T-cell (primary cell): ENCODE measurements around the gene LAMA3. TPM values are rescaled to one million over a fixed set of nuclear protein-coding genes. Genes with fewer than 3 reads are reported as not detected.

Source experiments
- ATAC-seq, 4 experiments: fragments of 200-7000 bp in 3 of 4; fragments of 150-1000 bp in 1 of 4; cut with Tn5 transposase; replicated peaks in 1 of 4; 1 replicate in 3 of 4; 2 replicates in 1 of 4; pipeline ENCODE4 v1.10.0; 2021; ENCODE audit warnings: moderate library complexity in 3 of 4, mild to moderate bottlenecking in 2 of 4, moderate number of reproducible peaks in 1 of 4
- CTCF ChIA-PET, 2 donors: fragments of 300-600 bp; sonication (Branson Sonifier 250); formaldehyde crosslinking; loops; one replicate each; lab custom pipeline; 2022; ENCODE audit warnings: antibody characterized with exemption in 2 of 2; lab: Charles Lee
- POLR2A ChIA-PET, 2 donors: fragments of 300-600 bp; sonication (Branson Sonifier 250); formaldehyde crosslinking; loops; one replicate each; lab custom pipeline; 2022; ENCODE audit warnings: antibody characterized with exemption in 2 of 2; lab: Charles Lee
- DNase-seq, 35 experiments: peaks; one replicate each; pipeline versions ENCODE4 v3.0.0 to v3.0.0-alpha.2; 2013 to 2023
- H3K27ac ChIP-seq: one replicate; pipeline ENCODE4 v1.5.1; 2013; ENCODE audit warnings: low read length
- H3K27me3 ChIP-seq, 2 experiments: replicated peaks in 1 of 2; 1 replicate in 1 of 2; 2 replicates in 1 of 2; pipeline versions ENCODE4 v1.6.1 to v1.7.0; 2013; ENCODE audit warnings: low read length in 1 of 2, mixed read lengths in 1 of 2; ENCODE audit not compliant: control insufficient read depth in 2 of 2, insufficient read depth in 2 of 2; ENCODE audit errors: extremely low read depth in 1 of 2
- H3K36me3 ChIP-seq, 2 donors: 1 replicate in 1 of 2; 2 replicates in 1 of 2; pipeline versions ENCODE4 v1.6.1 to v1.7.0; 2013; ENCODE audit warnings: low read length in 1 of 2; ENCODE audit not compliant: control insufficient read depth in 2 of 2, insufficient read depth in 1 of 2; ENCODE audit errors: extremely low read depth in 1 of 2
- H3K4me1 ChIP-seq, 2 experiments: 1 replicate in 1 of 2; 2 replicates in 1 of 2; pipeline versions ENCODE4 v1.6.1 to v1.7.0; 2013; ENCODE audit warnings: low read length in 2 of 2, mixed read lengths in 1 of 2; ENCODE audit not compliant: insufficient read depth in 2 of 2, control insufficient read depth in 1 of 2; ENCODE audit errors: extremely low read depth in 1 of 2
- H3K4me3 ChIP-seq, 2 donors: 1 replicate in 1 of 2; 2 replicates in 1 of 2; pipeline versions ENCODE4 v1.5.1 to v1.7.0; 2013; ENCODE audit warnings: mild to moderate bottlenecking in 2 of 2, low read length in 1 of 2, moderate library complexity in 1 of 2; ENCODE audit not compliant: control insufficient read depth in 1 of 2; ENCODE audit errors: extremely low read depth in 1 of 2
- H3K9me3 ChIP-seq: 2 replicates; pipeline ENCODE4 v1.7.0; 2013
- H3K27ac Mint-ChIP-seq, 2 donors: one replicate each; pipeline ENCODE4 v1.8.0; 2020 to 2021; ENCODE audit warnings: mild to moderate bottlenecking in 2 of 2, mixed read lengths in 2 of 2
- H3K27me3 Mint-ChIP-seq, 2 donors: one replicate each; pipeline ENCODE4 v1.8.0; 2021 to 2022; ENCODE audit warnings: mixed read lengths in 2 of 2
- H3K36me3 Mint-ChIP-seq: one replicate; pipeline ENCODE4 v1.8.0; 2021; ENCODE audit warnings: mixed read lengths
- H3K4me1 Mint-ChIP-seq, 3 donors: one replicate each; pipeline ENCODE4 v1.8.0; 2020 to 2022; ENCODE audit warnings: mixed read lengths in 3 of 3, mild to moderate bottlenecking in 1 of 3
- H3K4me3 Mint-ChIP-seq, 3 donors: one replicate each; pipeline ENCODE4 v1.8.0; 2020 to 2022; ENCODE audit warnings: mild to moderate bottlenecking in 3 of 3, mixed read lengths in 3 of 3, moderate library complexity in 3 of 3
- H3K9me3 Mint-ChIP-seq, 3 donors: one replicate each; pipeline ENCODE4 v1.8.0; 2020 to 2022; ENCODE audit warnings: mixed read lengths in 3 of 3
- WGBS: methylation state at CpG from one replicate; pipeline ENCODE4 v1.1.5; 2013; ENCODE audit warnings: missing lambda C conversion rate; ENCODE audit not compliant: insufficient coverage; 5-methylcytosine and 5-hydroxymethylcytosine counted together
- total RNA-seq, 35 experiments: library from RNA in 6 of 35; stranded (reverse) in 6 of 35; fragments of 120-200 nt in 1 of 35; gene quantifications; one replicate each; pipeline versions ENCODE4 v1.2.1 to v1.2.4 and lab custom pipeline; 2013 to 2026

LAMA3 gene
- total RNA-seq, 5 donors from 2014 or later (not counting 1 experiment from before 2014, with no cell fraction given), result 0.20 to 0.44 (median 0.26) TPM; not detected in 2

DNA sequence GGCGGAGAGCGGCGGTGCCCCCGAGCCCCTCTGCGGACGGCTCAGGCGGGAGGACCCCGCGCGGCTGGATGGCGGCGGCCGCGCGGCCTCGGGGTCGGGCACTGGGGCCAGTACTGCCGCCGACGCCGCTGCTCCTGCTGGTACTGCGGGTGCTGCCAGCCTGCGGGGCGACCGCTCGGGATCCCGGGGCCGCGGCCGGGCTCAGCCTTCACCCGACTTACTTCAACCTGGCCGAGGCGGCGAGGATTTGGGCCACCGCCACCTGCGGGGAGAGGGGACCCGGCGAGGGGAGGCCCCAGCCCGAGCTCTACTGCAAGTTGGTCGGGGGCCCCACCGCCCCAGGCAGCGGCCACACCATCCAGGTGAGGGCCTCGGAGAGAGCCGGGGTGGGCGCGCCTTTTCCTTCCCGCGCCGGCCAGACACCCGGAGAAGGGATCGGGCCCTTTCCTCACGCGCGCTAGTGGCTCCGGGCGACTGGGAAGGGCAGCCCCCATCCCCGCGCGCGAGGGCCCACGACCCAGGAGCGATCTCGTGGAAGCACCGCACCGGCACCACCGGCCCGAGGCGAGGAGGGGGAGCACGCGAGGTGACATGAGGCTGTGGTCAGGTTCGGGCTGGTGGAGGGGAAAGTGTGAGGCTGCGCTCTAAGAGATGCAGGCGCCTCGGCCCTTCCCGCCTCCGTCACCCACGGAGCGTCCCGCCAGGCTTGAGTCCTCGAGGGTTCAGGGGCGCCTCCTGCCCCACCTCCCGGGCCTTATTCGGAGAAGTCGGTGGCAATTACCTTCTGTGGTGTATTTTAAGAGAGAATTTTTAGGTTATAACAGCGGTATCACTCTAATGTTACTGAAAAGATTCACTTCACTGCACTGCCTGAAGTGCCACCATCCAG is 607 bp downstream of the LAMA3 start:
- peak in 7 of 35 experiments; percentile 1 to 11 (median 6) for DNase-seq
- H3K4me3 Mint-ChIP-seq, result peak overlapping the region; percentile 34 to 74 (median 36)
- H3K36me3 Mint-ChIP-seq, result no peaks in the 10 kb centered on the region
- WGBS, result 3% methylated on average over 72 of the region's 85 CpGs
- H3K27ac Mint-ChIP-seq, result no peak overlapping the region
- H3K36me3 ChIP-seq, result no peaks in the 10 kb centered on the region
- H3K27ac ChIP-seq, result no peak overlapping the region
- H3K9me3 Mint-ChIP-seq, result no peaks in the 10 kb centered on the region
- peaks cover 11% of the 10 kb centered on the region in 3 donors for H3K4me1 Mint-ChIP-seq
- H3K9me3 ChIP-seq, result no peaks in the 10 kb centered on the region
- peaks cover 3 to 19% of the 10 kb centered on the region in 2 experiments for H3K4me1 ChIP-seq
- ATAC-seq, result peak; percentile 44 to 60 (median 49)
- POLR2A ChIA-PET, result no interaction called here
- peaks cover 22 to 46% of the 10 kb centered on the region in 2 donors for H3K27me3 Mint-ChIP-seq
- H3K4me3 ChIP-seq, result peak overlapping the region; percentile 19 to 77
- H3K27me3 ChIP-seq, result peaks cover 0 to 39% of the 10 kb centered on the region in 2 experiments
- CTCF ChIA-PET, result no interaction called here

DNA sequence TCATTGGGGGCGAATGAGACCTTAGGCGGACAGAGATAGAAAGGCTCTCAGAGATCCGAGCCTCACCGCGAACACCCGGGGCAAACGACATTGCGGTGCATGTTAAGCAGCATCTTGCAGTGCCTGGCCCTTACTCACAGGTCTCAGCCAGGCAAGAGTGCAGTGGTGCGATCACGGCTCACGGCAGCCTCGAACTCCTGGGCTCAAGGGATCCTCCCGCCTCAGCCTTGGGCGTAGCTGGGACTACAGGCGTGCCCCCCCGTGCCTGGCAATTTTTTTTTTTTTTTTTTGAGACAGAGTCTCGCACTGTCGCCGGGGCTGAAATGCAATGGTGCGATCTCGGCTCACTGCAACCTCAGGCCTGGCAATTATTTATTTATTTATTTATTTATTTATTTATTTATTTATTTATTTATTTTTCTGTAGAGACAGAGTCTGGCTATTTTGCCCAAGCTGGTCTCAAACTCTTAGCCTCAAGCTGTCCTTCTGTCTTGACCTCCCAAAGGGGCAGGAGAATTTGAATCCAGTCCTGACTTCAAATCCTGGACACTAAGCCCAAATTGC is 1.3 kb downstream of the LAMA3 start:
- H3K9me3 Mint-ChIP-seq, result no peaks in the 10 kb centered on the region
- H3K4me1 ChIP-seq, result peaks cover 3 to 19% of the 10 kb centered on the region in 2 experiments
- ChIA-PET POLR2A (no interaction called here), CTCF (interaction anchor here (0.6 to 1.0 kb wide), 2 partner anchors 10 to 15 kb away, joined by 3 read pairs; no protein-coding TSS in a partner anchor)
- H3K27ac ChIP-seq, result no peak overlapping the region
- peak overlapping the region in 1 of 2 donors; percentile 77 for H3K4me3 ChIP-seq
- H3K9me3 ChIP-seq, result no peaks in the 10 kb centered on the region
- 83% methylated on average over 14 of the region's 21 CpGs for WGBS
- no peaks in the 10 kb centered on the region for H3K36me3 Mint-ChIP-seq
- H3K4me1 Mint-ChIP-seq, result peaks cover 11% of the 10 kb centered on the region in 3 donors
- DNase-seq (no peak), ATAC-seq (no peak)
- H3K27ac Mint-ChIP-seq, result no peak overlapping the region
- H3K27me3 ChIP-seq, result peaks cover 0 to 36% of the 10 kb centered on the region in 2 experiments
- H3K36me3 ChIP-seq, result no peaks in the 10 kb centered on the region
- peak overlapping the region; percentile 34 to 46 (median 36) for H3K4me3 Mint-ChIP-seq
- H3K27me3 Mint-ChIP-seq, result peaks cover 22 to 43% of the 10 kb centered on the region in 2 donors

DNA sequence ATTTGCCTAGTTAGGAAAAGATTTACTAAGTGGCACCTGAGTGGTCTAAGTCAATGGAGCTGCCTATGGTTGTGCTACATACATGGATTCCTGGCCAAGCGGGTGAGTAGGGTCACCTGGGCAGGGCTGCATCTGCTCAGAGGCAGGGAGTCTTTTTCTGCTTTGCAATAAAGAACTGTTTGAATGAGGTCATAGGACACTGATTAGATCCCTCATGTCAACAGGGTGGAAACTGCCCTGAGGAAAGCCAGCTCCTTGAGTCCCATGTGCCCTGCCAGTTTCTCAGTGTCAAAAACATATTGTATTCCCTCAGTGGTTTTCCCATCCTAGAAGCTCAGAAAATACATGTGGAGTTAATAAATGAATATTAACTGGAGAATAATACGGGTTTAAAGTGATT is 4.6 kb downstream of the LAMA3 start:
- H3K27ac Mint-ChIP-seq, result no peak overlapping the region
- CTCF ChIA-PET, result interaction anchor here (1.2 to 1.4 kb wide), 2 partner anchors 9 kb away, joined by 5 read pairs; no protein-coding TSS in a partner anchor
- no peaks in the 10 kb centered on the region for H3K36me3 Mint-ChIP-seq
- no peak overlapping the region for H3K4me3 ChIP-seq
- H3K4me1 Mint-ChIP-seq, result peaks cover 3 to 9% (median 7%) of the 10 kb centered on the region in 3 donors
- no peak overlapping the region for H3K4me3 Mint-ChIP-seq
- H3K4me1 ChIP-seq, result peaks cover 0 to 16% of the 10 kb centered on the region in 2 experiments
- no peak overlapping the region for H3K27ac ChIP-seq
- 86% methylated on average over 1 of the region's 2 CpGs for WGBS
- H3K27me3 ChIP-seq, result peaks cover 0 to 23% of the 10 kb centered on the region in 2 experiments
- DNase-seq (no peak), ATAC-seq (no peak)
- no peaks in the 10 kb centered on the region for H3K9me3 Mint-ChIP-seq
- H3K36me3 ChIP-seq, result no peaks in the 10 kb centered on the region
- POLR2A ChIA-PET, result no interaction called here
- H3K27me3 Mint-ChIP-seq, result peaks cover 2 to 16% of the 10 kb centered on the region in 2 donors
- no peaks in the 10 kb centered on the region for H3K9me3 ChIP-seq

DNA sequence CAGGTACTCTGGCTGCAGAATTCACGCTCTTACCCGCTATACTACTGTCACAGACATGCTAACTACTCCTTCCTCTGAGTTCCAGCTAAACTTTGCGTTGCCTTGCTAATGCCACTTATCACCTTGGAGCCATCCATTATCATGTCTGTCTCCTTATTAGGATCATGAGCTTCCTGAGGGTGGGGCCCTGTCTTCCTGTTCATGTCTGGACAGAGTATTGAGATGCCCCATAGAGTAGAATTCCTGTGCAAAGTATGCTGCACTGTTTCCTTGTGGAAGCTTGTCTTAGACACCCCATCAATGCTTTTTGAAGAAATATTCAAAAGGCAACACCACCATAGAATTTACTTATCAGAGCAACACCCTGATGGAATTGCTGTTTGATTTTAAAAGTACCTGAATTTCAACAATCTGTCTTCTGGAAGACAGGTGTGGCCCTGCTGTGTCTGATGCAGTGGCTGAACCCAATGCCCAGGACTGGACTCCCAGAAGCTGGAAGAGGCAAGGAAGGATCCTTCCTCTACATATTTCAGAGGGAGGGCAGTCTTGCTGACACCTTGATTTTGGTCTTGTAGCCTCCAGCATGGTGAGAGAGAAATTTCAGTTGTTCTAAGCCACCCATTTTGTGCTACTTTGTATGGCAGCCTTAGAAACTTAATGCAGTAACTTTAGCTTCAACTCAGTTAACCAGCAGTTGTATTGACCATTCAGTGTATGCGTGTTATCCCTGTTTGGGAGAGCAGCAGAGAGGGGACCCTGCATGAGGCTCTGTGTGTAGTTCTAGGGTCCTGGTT is 5.6 kb downstream of the LAMA3 start:
- H3K4me1 Mint-ChIP-seq, result peaks cover 0 to 5% (median 5%) of the 10 kb centered on the region in 3 donors
- Histone ChIP-seq H3K36me3 (no peaks in the 10 kb centered on the region), H3K27ac (no peak overlapping the region), H3K9me3 (no peaks in the 10 kb centered on the region), H3K4me1 (peaks cover 0 to 7% of the 10 kb centered on the region in 2 experiments), H3K4me3 (no peak overlapping the region), H3K27me3 (peaks cover 0 to 16% of the 10 kb centered on the region in 2 experiments)
- no peak overlapping the region for H3K27ac Mint-ChIP-seq
- no peaks in the 10 kb centered on the region for H3K36me3 Mint-ChIP-seq
- DNase-seq, result no peak
- ChIA-PET POLR2A (no interaction called here), CTCF (interaction anchor here in 1 of 2 donors (0.6 to 1.4 kb wide), 2 partner anchors 8 to 57 kb away, joined by 3 to 5 read pairs; no protein-coding TSS in a partner anchor)
- WGBS, result 77% methylated on average over 4 of the region's 4 CpGs
- ATAC-seq, result no peak
- H3K4me3 Mint-ChIP-seq, result no peak overlapping the region
- peaks cover 0 to 13% of the 10 kb centered on the region in 2 donors for H3K27me3 Mint-ChIP-seq
- no peaks in the 10 kb centered on the region for H3K9me3 Mint-ChIP-seq

- DNase-seq (no peak), ATAC-seq (no peak)
- H3K27ac Mint-ChIP-seq, result no peak overlapping the region
- Histone ChIP-seq H3K27me3 (peaks cover 0 to 8% of the 10 kb centered on the region in 2 experiments), H3K36me3 (no peaks in the 10 kb centered on the region), H3K4me1 (peaks cover 0 to 8% of the 10 kb centered on the region in 2 experiments), H3K9me3 (no peaks in the 10 kb centered on the region), H3K27ac (no peak overlapping the region), H3K4me3 (no peak overlapping the region)
- 100% methylated on average over 1 of the region's 2 CpGs for WGBS
- H3K9me3 Mint-ChIP-seq, result no peaks in the 10 kb centered on the region
- POLR2A ChIA-PET, result no interaction called here
- H3K4me3 Mint-ChIP-seq, result no peak overlapping the region
- CTCF ChIA-PET, result interaction anchor here in 1 of 2 donors (3.6 kb wide), 1 partner anchor 77 kb away, joined by 41 read pairs; no protein-coding TSS in a partner anchor
- H3K27me3 Mint-ChIP-seq, result peaks cover 21 to 32% of the 10 kb centered on the region in 2 donors
- H3K4me1 Mint-ChIP-seq, result no peaks in the 10 kb centered on the region
- H3K36me3 Mint-ChIP-seq, result no peaks in the 10 kb centered on the region
Observed at GRCh38 chr18:23701017-23701416, 11.8 kb downstream of the LAMA3 start.
